GM19193 (cell line): ENCODE results near the gene F2RL2.

Experiments
- POLR2A ChIP-seq: IDR thresholded peaks from 4 replicates; pipeline ENCODE4 v1.6.1; 2011; ENCODE audit not compliant: insufficient read depth, insufficient read length; ENCODE audit errors: extremely low read depth

Gene F2RL2, protein sequence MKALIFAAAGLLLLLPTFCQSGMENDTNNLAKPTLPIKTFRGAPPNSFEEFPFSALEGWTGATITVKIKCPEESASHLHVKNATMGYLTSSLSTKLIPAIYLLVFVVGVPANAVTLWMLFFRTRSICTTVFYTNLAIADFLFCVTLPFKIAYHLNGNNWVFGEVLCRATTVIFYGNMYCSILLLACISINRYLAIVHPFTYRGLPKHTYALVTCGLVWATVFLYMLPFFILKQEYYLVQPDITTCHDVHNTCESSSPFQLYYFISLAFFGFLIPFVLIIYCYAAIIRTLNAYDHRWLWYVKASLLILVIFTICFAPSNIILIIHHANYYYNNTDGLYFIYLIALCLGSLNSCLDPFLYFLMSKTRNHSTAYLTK

GRCh38 chr5:76622973-76623596 lies at the start of gene F2RL2:
F2RL2 (minus strand) TSS chr5:76623403; CDS start chr5:76623230, 173 bp downstream.
- TF ChIP-seq POLR2A = no peak

- TF ChIP-seq POLR2A = no peak
Measured at GRCh38 chr5:76672242-76672641, 49.0 kb upstream of the F2RL2 start.

- no peak for TF ChIP-seq POLR2A
Measured at GRCh38 chr5:76670508-76670907, 47.3 kb upstream of the F2RL2 start.

DNA sequence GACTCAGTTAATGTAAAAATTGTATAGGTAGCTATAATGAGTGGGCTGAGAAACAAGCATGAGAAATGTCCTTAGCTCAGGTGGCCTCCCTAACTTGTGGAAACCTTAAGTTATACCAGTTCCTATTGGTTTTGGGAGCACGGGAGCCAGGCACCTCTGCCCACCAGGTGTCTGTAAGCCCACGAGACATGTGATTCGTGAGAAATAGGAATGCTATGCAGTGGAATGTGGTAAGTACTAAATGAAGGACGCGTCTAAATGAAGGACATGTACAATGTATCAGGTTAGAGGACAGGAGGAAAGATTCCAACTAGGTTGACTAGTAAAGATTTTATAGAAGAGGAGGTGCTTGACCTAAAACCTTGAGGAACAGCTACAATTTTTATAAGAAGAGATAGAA lies 46.0 kb upstream of the F2RL2 start:
- no peak for TF ChIP-seq POLR2A

- TF ChIP-seq POLR2A = no peak
Measured at GRCh38 chr5:76667495-76667894, 44.3 kb upstream of the F2RL2 start.

GRCh38 chr5:76664079-76664478 lies 40.9 kb upstream of the F2RL2 start:
- no peak for TF ChIP-seq POLR2A

DNA sequence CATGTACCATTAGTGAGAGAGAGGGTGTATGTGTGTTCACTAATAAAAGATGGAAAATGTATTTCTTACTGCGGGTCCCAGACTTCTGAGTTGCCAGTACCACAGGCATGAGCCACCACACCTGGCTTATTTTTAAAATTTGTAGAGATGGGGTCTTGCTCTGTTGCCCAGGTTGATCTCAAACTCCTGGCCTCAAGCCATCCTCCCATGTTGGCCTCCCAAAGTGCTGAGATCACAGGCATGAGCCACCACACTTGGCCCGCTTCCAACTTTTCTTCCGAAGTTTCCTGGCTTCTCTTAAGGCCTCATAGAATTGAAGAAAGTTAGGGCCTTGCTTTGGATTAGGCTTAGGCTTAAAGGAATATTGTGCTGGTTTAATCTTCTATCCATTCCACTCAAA lies 40.4 kb upstream of the F2RL2 start:
- no peak for TF ChIP-seq POLR2A

GRCh38 chr5:76662521-76662920 lies 39.3 kb upstream of the F2RL2 start:
- TF ChIP-seq POLR2A = no peak

DNA sequence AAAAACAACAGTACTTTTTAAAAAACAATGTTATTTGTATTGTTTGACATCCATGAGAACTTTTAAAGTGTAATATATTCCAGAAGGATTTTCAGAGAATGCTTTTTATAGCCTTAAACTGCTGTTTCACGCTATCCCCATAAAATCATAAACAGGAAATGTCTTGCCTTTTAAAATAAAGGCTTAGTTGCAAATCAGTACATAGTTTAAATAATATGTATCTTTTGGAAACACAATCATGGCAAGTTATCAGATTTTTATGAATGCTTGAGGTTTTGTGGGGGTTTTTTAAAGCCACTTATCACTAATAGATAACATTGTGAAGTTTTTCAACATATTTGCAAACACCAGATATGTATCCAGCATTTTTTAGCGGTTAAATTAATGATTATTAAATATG lies 37.2 kb upstream of the F2RL2 start:
- TF ChIP-seq POLR2A = no peak

GRCh38 chr5:76657683-76658311 lies 34.6 kb upstream of the F2RL2 start:
- no peak for TF ChIP-seq POLR2A

GRCh38 chr5:76657091-76657490 lies 33.9 kb upstream of the F2RL2 start:
- no peak for TF ChIP-seq POLR2A

DNA sequence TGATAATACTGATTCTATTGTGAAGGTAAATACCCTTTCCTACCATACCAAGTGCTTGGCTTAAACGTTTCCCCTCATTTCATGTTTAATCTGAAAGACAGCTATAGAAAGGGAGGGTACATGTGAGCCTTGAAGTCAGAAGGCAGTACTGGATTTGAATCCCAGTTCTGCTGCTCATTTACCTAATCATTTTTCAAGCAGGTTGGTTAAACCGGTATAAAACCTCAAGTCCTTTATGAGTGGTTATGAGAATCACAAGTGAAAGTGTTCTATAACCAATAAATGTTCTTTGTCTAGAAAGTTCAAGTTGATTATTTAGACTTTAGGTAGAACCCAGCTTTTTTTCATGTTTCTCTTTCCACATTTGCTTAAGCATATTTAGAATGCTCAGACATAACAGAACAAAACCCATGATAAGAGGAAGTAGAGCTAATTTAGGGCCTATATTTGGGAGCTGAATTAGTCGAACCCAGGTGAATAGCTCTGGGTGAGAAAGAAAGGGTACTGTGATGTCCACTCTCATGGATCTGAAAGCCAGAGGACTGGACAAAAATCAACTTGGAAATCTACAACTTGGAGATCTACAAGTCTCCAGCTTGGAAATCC lies 29.7 kb upstream of the F2RL2 start:
- TF ChIP-seq POLR2A = no peak

- TF ChIP-seq POLR2A = no peak
Measured at GRCh38 chr5:76649140-76649539, 25.9 kb upstream of the F2RL2 start.

GRCh38 chr5:76643371-76643770 lies 20.2 kb upstream of the F2RL2 start:
- TF ChIP-seq POLR2A = no peak

DNA sequence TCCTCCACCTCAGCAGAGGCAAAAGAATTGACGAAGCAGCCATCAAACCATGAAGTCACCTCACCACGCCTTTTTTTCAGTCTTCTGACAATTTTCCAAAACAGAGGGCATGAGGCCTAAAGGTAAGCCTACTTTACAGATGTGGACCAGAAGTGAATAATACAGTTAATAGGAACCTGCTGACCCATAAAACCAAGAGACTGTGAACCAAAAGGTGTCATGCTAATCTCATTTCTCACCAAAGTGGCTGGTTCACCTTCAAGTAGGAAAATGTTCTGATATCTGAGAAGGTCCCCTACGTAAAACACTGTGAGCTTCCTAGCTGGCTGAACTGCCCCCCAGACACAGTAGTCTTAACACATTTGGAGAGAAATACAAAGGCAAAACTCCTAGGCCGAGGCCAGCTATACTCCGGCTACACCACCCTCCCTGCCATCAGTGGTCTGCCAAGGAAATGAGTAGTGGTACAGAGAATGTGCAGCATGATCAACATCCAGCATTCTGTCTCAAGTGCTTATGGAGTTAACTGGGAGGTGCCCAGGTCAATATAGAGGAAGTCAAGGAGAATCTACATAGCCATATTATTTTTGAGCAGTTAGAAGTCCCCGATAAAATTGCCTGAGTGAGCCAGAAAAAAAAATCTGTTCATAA lies 19.3 kb upstream of the F2RL2 start:
- TF ChIP-seq POLR2A = no peak
